RWPE2 (cell line): ENCODE measurements around the gene IPO8.
"Not testable (repeated sequence)": the region's sequence is repeated elsewhere in the genome, so short reads cannot be mapped to it uniquely, and the experiment has no call there.

Experiments
- ATAC-seq: fragments of 200-7000 bp; cut with Tn5 transposase; 3 replicates; pipeline ENCODE4 v1.9.1; 2021; ENCODE audit warnings: low read depth
- DNase-seq: peaks from one replicate; pipeline ENCODE4 v3.0.0-alpha.2; 2020; ENCODE audit warnings: low spot score
- H3K27ac ChIP-seq: fragments of 450-650 bp; 2 replicates; pipeline ENCODE4 v1.5.1; 2017; ENCODE audit warnings: mild to moderate bottlenecking; ENCODE audit not compliant: poor library complexity, severe bottlenecking
- H3K27me3 ChIP-seq: fragments of 250-450 bp; sonication (Bioruptor Pico); 2 replicates; pipeline ENCODE4 v1.5.1; 2021; ENCODE audit warnings: mild to moderate bottlenecking, moderate library complexity; ENCODE audit not compliant: insufficient read depth, poor library complexity, severe bottlenecking
- H3K36me3 ChIP-seq: fragments of 250-450 bp; sonication (Bioruptor Pico); 2 replicates; pipeline ENCODE4 v1.5.1; 2020; ENCODE audit warnings: low read depth, mild to moderate bottlenecking, moderate library complexity
- H3K4me1 ChIP-seq: fragments of 250-450 bp; sonication (Bioruptor Pico); 2 replicates; pipeline ENCODE4 v1.5.1; 2021; ENCODE audit warnings: mild to moderate bottlenecking, moderate library complexity; ENCODE audit not compliant: insufficient read depth, poor library complexity, severe bottlenecking
- H3K4me3 ChIP-seq: fragments of 250-450 bp; sonication (Bioruptor Pico); 2 replicates; pipeline ENCODE4 v1.5.1; 2021; ENCODE audit warnings: mild to moderate bottlenecking, moderate library complexity; ENCODE audit not compliant: severe bottlenecking
- H3K9me3 ChIP-seq: fragments of 250-450 bp; sonication (Bioruptor Pico); 2 replicates; pipeline ENCODE4 v1.5.1; 2021; ENCODE audit warnings: mild to moderate bottlenecking, moderate library complexity; ENCODE audit not compliant: severe bottlenecking
- TF ChIP-seq, protein P1 (sequence below): fragments of 450-650 bp; IDR thresholded peaks from one replicate; pipeline ENCODE4 v1.5.1; 2017; ENCODE audit warnings: mild to moderate bottlenecking, moderate library complexity; ENCODE audit not compliant: poor library complexity, severe bottlenecking

The IPO8 gene

DNA sequence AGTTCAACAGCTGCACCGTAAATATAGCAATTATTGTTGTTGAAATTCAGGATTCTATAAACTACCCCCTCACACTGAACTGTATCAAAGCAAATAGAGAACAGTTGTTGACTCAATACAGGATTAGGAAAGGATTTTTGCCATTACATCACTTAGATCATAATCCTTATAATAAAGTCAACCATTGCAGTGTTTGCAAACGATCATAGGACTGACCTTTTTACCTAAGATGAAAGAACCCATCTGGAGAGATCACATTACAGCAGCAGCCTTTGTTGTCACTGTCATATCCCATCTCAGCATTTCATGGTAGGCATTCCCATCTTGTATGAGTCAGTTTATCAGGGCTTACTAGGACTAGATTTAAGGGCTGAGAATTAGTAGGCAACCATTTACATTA, 96.1 kb downstream of the IPO8 start:
- Histone ChIP-seq H3K9me3 (no peaks in the 10 kb centered on the region), H3K27me3 (no peaks in the 10 kb centered on the region), H3K4me3 (no peak overlapping the region), H3K27ac (no peak overlapping the region), H3K36me3 (no peaks in the 10 kb centered on the region), H3K4me1 (no peaks in the 10 kb centered on the region)
- no peak for DNase-seq
- TF ChIP-seq, protein P1, sequence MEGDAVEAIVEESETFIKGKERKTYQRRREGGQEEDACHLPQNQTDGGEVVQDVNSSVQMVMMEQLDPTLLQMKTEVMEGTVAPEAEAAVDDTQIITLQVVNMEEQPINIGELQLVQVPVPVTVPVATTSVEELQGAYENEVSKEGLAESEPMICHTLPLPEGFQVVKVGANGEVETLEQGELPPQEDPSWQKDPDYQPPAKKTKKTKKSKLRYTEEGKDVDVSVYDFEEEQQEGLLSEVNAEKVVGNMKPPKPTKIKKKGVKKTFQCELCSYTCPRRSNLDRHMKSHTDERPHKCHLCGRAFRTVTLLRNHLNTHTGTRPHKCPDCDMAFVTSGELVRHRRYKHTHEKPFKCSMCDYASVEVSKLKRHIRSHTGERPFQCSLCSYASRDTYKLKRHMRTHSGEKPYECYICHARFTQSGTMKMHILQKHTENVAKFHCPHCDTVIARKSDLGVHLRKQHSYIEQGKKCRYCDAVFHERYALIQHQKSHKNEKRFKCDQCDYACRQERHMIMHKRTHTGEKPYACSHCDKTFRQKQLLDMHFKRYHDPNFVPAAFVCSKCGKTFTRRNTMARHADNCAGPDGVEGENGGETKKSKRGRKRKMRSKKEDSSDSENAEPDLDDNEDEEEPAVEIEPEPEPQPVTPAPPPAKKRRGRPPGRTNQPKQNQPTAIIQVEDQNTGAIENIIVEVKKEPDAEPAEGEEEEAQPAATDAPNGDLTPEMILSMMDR = no peak
- ATAC-seq = no peak

DNA sequence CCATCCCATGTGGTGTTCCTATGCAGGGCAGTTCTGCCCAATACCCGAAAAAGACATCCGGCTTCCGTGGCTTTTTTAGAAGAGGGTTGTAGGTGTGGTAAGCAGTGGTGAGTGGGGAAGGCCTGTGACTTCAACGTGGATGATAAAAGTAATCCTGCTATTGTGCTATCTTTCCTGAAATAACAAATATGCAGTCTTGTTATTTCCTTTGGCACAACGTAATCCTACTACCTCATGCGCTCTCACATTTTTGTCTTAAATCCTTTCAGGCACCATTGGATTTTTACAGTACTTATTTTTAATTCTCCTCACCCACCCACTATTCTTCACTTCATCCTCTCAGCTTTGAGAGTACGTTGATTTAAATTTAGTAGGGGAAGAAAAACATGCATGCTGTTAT, 96.8 kb downstream of the IPO8 start:
- no peaks in the 10 kb centered on the region for H3K9me3 ChIP-seq
- DNase-seq = no peak

DNA sequence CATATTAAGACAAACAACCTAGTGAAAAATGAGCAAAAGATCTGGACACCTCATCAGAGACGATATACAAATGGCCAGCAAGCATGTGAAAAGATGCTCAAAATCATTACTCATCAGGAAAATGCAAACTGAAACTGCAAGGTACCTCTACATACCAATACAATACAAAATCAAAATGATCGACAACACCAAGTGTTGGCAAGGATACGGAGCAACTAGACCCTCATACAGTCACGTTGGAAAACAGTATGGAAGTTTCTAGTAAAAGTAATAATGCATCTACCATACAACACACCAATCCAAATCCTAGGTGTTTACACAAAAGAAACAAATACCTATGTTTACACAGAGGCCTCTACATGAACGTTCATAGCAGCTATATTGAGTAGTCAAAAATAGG, 99.9 kb downstream of the IPO8 start:
- no peaks in the 10 kb centered on the region for H3K4me1 ChIP-seq
- H3K9me3 ChIP-seq = no peaks in the 10 kb centered on the region
- no peak overlapping the region for H3K27ac ChIP-seq
- DNase-seq = no peak
- H3K36me3 ChIP-seq = no peaks in the 10 kb centered on the region
- no peak overlapping the region for H3K4me3 ChIP-seq
- ATAC-seq = no peak
- H3K27me3 ChIP-seq = no peaks in the 10 kb centered on the region
- TF ChIP-seq, protein P1 = no peak

More for the DNA sequence above, 96.8 kb downstream of the IPO8 start:
- TF ChIP-seq, protein P1 = no peak
- Histone ChIP-seq H3K27me3 (no peaks in the 10 kb centered on the region), H3K27ac (no peak overlapping the region), H3K4me3 (no peak overlapping the region), H3K36me3 (no peaks in the 10 kb centered on the region), H3K4me1 (no peaks in the 10 kb centered on the region)
- ATAC-seq = no peak

DNA sequence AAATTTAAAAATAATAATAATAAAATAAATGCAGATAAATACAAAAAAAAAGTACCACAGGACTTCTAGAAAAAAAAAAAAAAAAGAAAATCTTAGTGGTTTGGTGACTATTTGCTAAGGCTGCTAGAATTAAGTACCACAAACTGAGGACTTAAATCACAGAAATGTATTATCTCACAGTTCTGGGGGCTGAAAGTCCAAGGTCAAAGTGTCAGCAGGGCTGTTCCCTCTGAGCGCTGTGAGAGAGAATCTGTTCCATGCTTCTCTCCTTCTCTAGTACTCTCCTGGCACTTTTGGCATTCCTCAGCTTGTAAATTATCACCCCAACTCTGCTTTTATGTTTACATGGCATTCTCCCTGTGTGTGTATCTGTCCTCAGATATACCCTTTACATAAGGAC, 101.2 kb downstream of the IPO8 start:
- Histone ChIP-seq H3K9me3 (no peaks in the 10 kb centered on the region), H3K27ac (no peak overlapping the region), H3K36me3 (no peaks in the 10 kb centered on the region), H3K4me3 (no peak overlapping the region), H3K4me1 (no peaks in the 10 kb centered on the region), H3K27me3 (no peaks in the 10 kb centered on the region)
- no peak for DNase-seq
- ATAC-seq = no peak
- TF ChIP-seq, protein P1 = no peak

DNA sequence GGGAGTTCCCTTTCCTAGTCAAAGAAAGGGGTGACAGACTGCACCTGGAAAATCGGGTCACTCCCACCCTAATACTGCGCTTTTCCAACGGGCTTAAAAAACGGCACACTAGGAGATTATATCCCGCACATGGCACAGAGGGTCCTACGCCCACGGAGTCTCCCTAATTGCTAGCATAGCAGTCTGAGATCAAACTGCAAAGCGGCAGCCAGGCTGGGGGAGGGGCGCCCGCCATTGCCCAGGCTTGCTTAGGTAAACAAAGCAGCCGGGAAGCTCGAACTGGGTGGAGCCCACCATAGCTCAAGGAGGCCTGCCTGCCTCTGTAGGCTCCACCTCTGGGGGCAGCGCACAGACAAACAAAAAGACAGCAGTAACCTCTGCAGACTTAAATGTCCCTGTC, 107.1 kb downstream of the IPO8 start:
- not testable (repeated sequence) for H3K27me3 ChIP-seq, H3K36me3 ChIP-seq, H3K9me3 ChIP-seq, ATAC-seq, H3K27ac ChIP-seq, H3K4me1 ChIP-seq, DNase-seq, H3K4me3 ChIP-seq
